ENCODE data around the gene TMEM184C. TPM values are rescaled to one million over a fixed set of nuclear protein-coding genes. Genes with fewer than 3 reads are reported as not detected.

Gene TMEM184C
- total RNA-seq, 1 experiment from 2014 or later: 43.8 TPM

DNA sequence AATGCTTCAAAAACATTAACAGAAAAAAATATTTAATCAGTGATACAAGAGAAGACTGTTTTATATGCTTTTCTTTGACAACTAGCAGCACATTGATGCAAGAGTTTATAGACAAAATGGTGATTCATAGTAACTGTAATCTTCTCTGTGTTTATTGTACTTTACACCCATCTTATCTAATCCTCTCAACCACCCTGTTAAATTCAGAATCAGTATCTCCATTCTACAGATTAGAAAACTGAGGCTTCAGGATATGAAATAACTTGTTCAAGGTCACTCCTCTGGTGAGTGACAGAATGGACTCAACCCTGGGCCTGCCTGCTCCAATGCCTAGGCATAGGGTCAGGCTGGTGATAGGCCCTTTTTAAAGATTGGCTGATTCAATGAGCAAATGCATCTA, 26.1 kb upstream of the TMEM184C start:
- no peak for DNase-seq
- no peaks in the 10 kb centered on the region for H3K79me1 ChIP-seq (ENCODE audit: insufficient read depth, low read depth, low read length, poor library complexity, severe bottlenecking)
- H2BK15ac ChIP-seq (ENCODE audit: low read depth, low read length): no peak overlapping the region
- H3K56ac ChIP-seq (ENCODE audit: insufficient read length, low read depth, low read length): no peak overlapping the region
- H3K9ac ChIP-seq (ENCODE audit: extremely low read depth, insufficient read length, low read length): no peak overlapping the region
- no peaks in the 10 kb centered on the region for H4K20me1 ChIP-seq (ENCODE audit: control insufficient read depth, insufficient read depth, insufficient read length)
- no peak overlapping the region for H2BK12ac ChIP-seq (ENCODE audit: insufficient read length, low read depth, low read length)
- no peak overlapping the region for H3K4me2 ChIP-seq (ENCODE audit: insufficient read depth, insufficient read length, low read length)
- no peak overlapping the region for H3K27ac ChIP-seq (ENCODE audit: insufficient read length, low read depth, low read length)
- H3K14ac ChIP-seq (ENCODE audit: insufficient read depth, low read length): no peak overlapping the region
- H4K5ac ChIP-seq (ENCODE audit: insufficient read length, low read depth, low read length): no peak overlapping the region
- Mint-ChIP-seq H3K4me1 (peaks cover 0 to 5% of the 10 kb centered on the region in 2 experiments; a peak in 2 of 4 replicates), H3K27me3 (ENCODE audit: low read depth) (no peaks in the 10 kb centered on the region; the same call in 1 of the 2 replicates), H3K36me3 (ENCODE audit: insufficient read depth in 1 of 3, low read depth in 3 of 3) (no peaks in the 10 kb centered on the region), H3K4me3 (0 out of 5 replicates have a peak overlapping the region, but pooled peaks of 1 of the 2 experiments have one; percentile 32), H3K9me3 (no peaks in the 10 kb centered on the region), H3K27ac (no peak overlapping the region; a peak in 1 of 7 replicates)
- H2BK120ac ChIP-seq (ENCODE audit: low read depth, low read length, poor library complexity, severe bottlenecking): no peak overlapping the region
- no peaks in the 10 kb centered on the region for H3K79me2 ChIP-seq (ENCODE audit: insufficient read depth, low read length)
- no peak overlapping the region for H4K8ac ChIP-seq (replicated peaks; ENCODE audit: insufficient read length, low read depth, low read length)
- H2BK20ac ChIP-seq (ENCODE audit: low read depth, low read length, poor library complexity, severe bottlenecking): no peak overlapping the region
- peaks cover 2% of the 10 kb centered on the region for H3K4me1 ChIP-seq (ENCODE audit: insufficient read depth, low read length)
- H3K4ac ChIP-seq (ENCODE audit: low read depth, low read length): no peak overlapping the region
- H3K27me3 ChIP-seq (ENCODE audit: insufficient read depth, low read length): no peaks in the 10 kb centered on the region
- no peak overlapping the region for H2BK5ac ChIP-seq (ENCODE audit: insufficient read length, low read length)
- no peak overlapping the region for H3T11ph ChIP-seq (ENCODE audit: low read length)
- TF ChIP-seq, protein P1, sequence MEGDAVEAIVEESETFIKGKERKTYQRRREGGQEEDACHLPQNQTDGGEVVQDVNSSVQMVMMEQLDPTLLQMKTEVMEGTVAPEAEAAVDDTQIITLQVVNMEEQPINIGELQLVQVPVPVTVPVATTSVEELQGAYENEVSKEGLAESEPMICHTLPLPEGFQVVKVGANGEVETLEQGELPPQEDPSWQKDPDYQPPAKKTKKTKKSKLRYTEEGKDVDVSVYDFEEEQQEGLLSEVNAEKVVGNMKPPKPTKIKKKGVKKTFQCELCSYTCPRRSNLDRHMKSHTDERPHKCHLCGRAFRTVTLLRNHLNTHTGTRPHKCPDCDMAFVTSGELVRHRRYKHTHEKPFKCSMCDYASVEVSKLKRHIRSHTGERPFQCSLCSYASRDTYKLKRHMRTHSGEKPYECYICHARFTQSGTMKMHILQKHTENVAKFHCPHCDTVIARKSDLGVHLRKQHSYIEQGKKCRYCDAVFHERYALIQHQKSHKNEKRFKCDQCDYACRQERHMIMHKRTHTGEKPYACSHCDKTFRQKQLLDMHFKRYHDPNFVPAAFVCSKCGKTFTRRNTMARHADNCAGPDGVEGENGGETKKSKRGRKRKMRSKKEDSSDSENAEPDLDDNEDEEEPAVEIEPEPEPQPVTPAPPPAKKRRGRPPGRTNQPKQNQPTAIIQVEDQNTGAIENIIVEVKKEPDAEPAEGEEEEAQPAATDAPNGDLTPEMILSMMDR (conservative IDR thresholded peaks at IDR 0.05): no peak
- H3K23me2 ChIP-seq (ENCODE audit: insufficient read length, low read depth, low read length, poor library complexity, severe bottlenecking): no peaks in the 10 kb centered on the region
- H2AFZ ChIP-seq (ENCODE audit: low read length): no peak overlapping the region
- no peak overlapping the region for H3K23ac ChIP-seq (ENCODE audit: insufficient read length, low read depth, low read length)
- H3K18ac ChIP-seq (ENCODE audit: insufficient read length, low read depth, low read length): no peak overlapping the region
- H3K9me3 ChIP-seq (ENCODE audit: control insufficient read depth, low read depth, low read length): no peaks in the 10 kb centered on the region
- no peak overlapping the region for H4K91ac ChIP-seq (ENCODE audit: insufficient read length, low read depth, low read length)
- H2AK5ac ChIP-seq (ENCODE audit: insufficient read length, low read length): no peak overlapping the region
